ENCODE results near the gene NT5DC3.

NT5DC3 gene

GRCh38 chr12:103808239-103808880 lies 32.7 kb downstream of the NT5DC3 start:
- peaks cover 5% of the 10 kb centered on the region for H3K36me3 Mint-ChIP-seq (ENCODE audit: insufficient read depth)
- H3K9me3 Mint-ChIP-seq: no peaks in the 10 kb centered on the region
- DNase-seq (ENCODE audit: low spot score in 2 of 2): no peak
- ATAC-seq (replicated peaks; ENCODE audit: extremely low read depth, poor library complexity, severe bottlenecking): no peak
- H3K27me3 Mint-ChIP-seq: no peaks in the 10 kb centered on the region
- peaks cover 4% of the 10 kb centered on the region for H3K4me1 Mint-ChIP-seq
- H3K4me3 Mint-ChIP-seq: no peak overlapping the region
- no peak overlapping the region for H3K27ac Mint-ChIP-seq (ENCODE audit: low read depth)

GRCh38 chr12:103807561-103808238 lies 33.3 kb downstream of the NT5DC3 start:
- Mint-ChIP-seq H3K4me3 (no peak overlapping the region), H3K36me3 (ENCODE audit: insufficient read depth) (peaks cover 5% of the 10 kb centered on the region), H3K27me3 (no peaks in the 10 kb centered on the region), H3K9me3 (no peaks in the 10 kb centered on the region), H3K27ac (ENCODE audit: low read depth) (no peak overlapping the region), H3K4me1 (peaks cover 4% of the 10 kb centered on the region)
- DNase-seq (ENCODE audit: low spot score in 2 of 2) (no peak), ATAC-seq (replicated peaks; ENCODE audit: extremely low read depth, poor library complexity, severe bottlenecking) (no peak)

- H3K9me3 Mint-ChIP-seq: no peaks in the 10 kb centered on the region
- H3K27me3 Mint-ChIP-seq: no peaks in the 10 kb centered on the region
- ATAC-seq (replicated peaks; ENCODE audit: extremely low read depth, poor library complexity, severe bottlenecking) (no peak), DNase-seq (ENCODE audit: low spot score in 2 of 2) (no peak)
- peaks cover 5% of the 10 kb centered on the region for H3K36me3 Mint-ChIP-seq (ENCODE audit: insufficient read depth)
- H3K4me3 Mint-ChIP-seq: no peak overlapping the region
- no peak overlapping the region for H3K27ac Mint-ChIP-seq (ENCODE audit: low read depth)
- H3K4me1 Mint-ChIP-seq: peaks cover 4% of the 10 kb centered on the region
Observed at GRCh38 chr12:103806803-103807202, 34.2 kb downstream of the NT5DC3 start.

- Mint-ChIP-seq H3K27me3 (no peaks in the 10 kb centered on the region), H3K9me3 (no peaks in the 10 kb centered on the region), H3K36me3 (ENCODE audit: insufficient read depth) (peaks cover 5% of the 10 kb centered on the region), H3K4me3 (no peak overlapping the region), H3K4me1 (peaks cover 4% of the 10 kb centered on the region), H3K27ac (ENCODE audit: low read depth) (no peak overlapping the region)
- ATAC-seq (replicated peaks; ENCODE audit: extremely low read depth, poor library complexity, severe bottlenecking) (no peak), DNase-seq (ENCODE audit: low spot score in 2 of 2) (no peak)
Observed at GRCh38 chr12:103805655-103806360, 35.2 kb downstream of the NT5DC3 start.

GRCh38 chr12:103803847-103804246 lies 37.2 kb downstream of the NT5DC3 start:
- peaks cover 4% of the 10 kb centered on the region for H3K4me1 Mint-ChIP-seq
- H3K4me3 Mint-ChIP-seq: no peak overlapping the region
- H3K36me3 Mint-ChIP-seq (ENCODE audit: insufficient read depth): peaks cover 5% of the 10 kb centered on the region
- no peaks in the 10 kb centered on the region for H3K27me3 Mint-ChIP-seq
- ATAC-seq (replicated peaks; ENCODE audit: extremely low read depth, poor library complexity, severe bottlenecking) (no peak), DNase-seq (ENCODE audit: low spot score in 2 of 2) (no peak)
- H3K27ac Mint-ChIP-seq (ENCODE audit: low read depth): peak overlapping the region; percentile 5
- no peaks in the 10 kb centered on the region for H3K9me3 Mint-ChIP-seq

- H3K27me3 Mint-ChIP-seq: no peaks in the 10 kb centered on the region
- ATAC-seq (replicated peaks; ENCODE audit: extremely low read depth, poor library complexity, severe bottlenecking): no peak
- H3K4me3 Mint-ChIP-seq: no peak overlapping the region
- H3K27ac Mint-ChIP-seq (ENCODE audit: low read depth): no peak overlapping the region
- peaks cover 5% of the 10 kb centered on the region for H3K36me3 Mint-ChIP-seq (ENCODE audit: insufficient read depth)
- no peak for DNase-seq (ENCODE audit: low spot score in 2 of 2)
- H3K4me1 Mint-ChIP-seq: no peaks in the 10 kb centered on the region
- no peaks in the 10 kb centered on the region for H3K9me3 Mint-ChIP-seq
Observed at GRCh38 chr12:103802586-103802886, 38.5 kb downstream of the NT5DC3 start.

GRCh38 chr12:103801709-103802585 lies 39.1 kb downstream of the NT5DC3 start:
- no peak overlapping the region for H3K27ac Mint-ChIP-seq (ENCODE audit: low read depth)
- no peak for ATAC-seq (replicated peaks; ENCODE audit: extremely low read depth, poor library complexity, severe bottlenecking)
- H3K36me3 Mint-ChIP-seq (ENCODE audit: insufficient read depth): peaks cover 5% of the 10 kb centered on the region
- H3K4me3 Mint-ChIP-seq: no peak overlapping the region
- no peaks in the 10 kb centered on the region for H3K4me1 Mint-ChIP-seq
- H3K9me3 Mint-ChIP-seq: no peaks in the 10 kb centered on the region
- no peaks in the 10 kb centered on the region for H3K27me3 Mint-ChIP-seq
- no peak for DNase-seq (ENCODE audit: low spot score in 2 of 2)

- peaks cover 5% of the 10 kb centered on the region for H3K36me3 Mint-ChIP-seq (ENCODE audit: insufficient read depth)
- no peaks in the 10 kb centered on the region for H3K9me3 Mint-ChIP-seq
- H3K27ac Mint-ChIP-seq (ENCODE audit: low read depth): no peak overlapping the region
- H3K4me3 Mint-ChIP-seq: no peak overlapping the region
- no peaks in the 10 kb centered on the region for H3K4me1 Mint-ChIP-seq
- no peaks in the 10 kb centered on the region for H3K27me3 Mint-ChIP-seq
- ATAC-seq (replicated peaks; ENCODE audit: extremely low read depth, poor library complexity, severe bottlenecking): no peak
- no peak for DNase-seq (ENCODE audit: low spot score in 2 of 2)
Observed at GRCh38 chr12:103799857-103800771, 40.9 kb downstream of the NT5DC3 start.

- ATAC-seq (replicated peaks; ENCODE audit: extremely low read depth, poor library complexity, severe bottlenecking) (no peak), DNase-seq (ENCODE audit: low spot score in 2 of 2) (no peak)
- peaks cover 5% of the 10 kb centered on the region for H3K36me3 Mint-ChIP-seq (ENCODE audit: insufficient read depth)
- H3K27ac Mint-ChIP-seq (ENCODE audit: low read depth): no peak overlapping the region
- no peak overlapping the region for H3K4me3 Mint-ChIP-seq
- no peaks in the 10 kb centered on the region for H3K9me3 Mint-ChIP-seq
- H3K27me3 Mint-ChIP-seq: no peaks in the 10 kb centered on the region
- no peaks in the 10 kb centered on the region for H3K4me1 Mint-ChIP-seq
Observed at GRCh38 chr12:103799504-103799856, 41.6 kb downstream of the NT5DC3 start.

GRCh38 chr12:103798586-103798985 lies 42.4 kb downstream of the NT5DC3 start:
- Mint-ChIP-seq H3K9me3 (no peaks in the 10 kb centered on the region), H3K4me3 (no peak overlapping the region), H3K36me3 (ENCODE audit: insufficient read depth) (peaks cover 2% of the 10 kb centered on the region), H3K27me3 (no peaks in the 10 kb centered on the region), H3K27ac (ENCODE audit: low read depth) (no peak overlapping the region), H3K4me1 (no peaks in the 10 kb centered on the region)
- no peak for DNase-seq (ENCODE audit: low spot score in 2 of 2)
- no peak for ATAC-seq (replicated peaks; ENCODE audit: extremely low read depth, poor library complexity, severe bottlenecking)

- Mint-ChIP-seq H3K4me1 (no peaks in the 10 kb centered on the region), H3K9me3 (no peaks in the 10 kb centered on the region), H3K27me3 (no peaks in the 10 kb centered on the region), H3K27ac (ENCODE audit: low read depth) (no peak overlapping the region), H3K4me3 (no peak overlapping the region), H3K36me3 (ENCODE audit: insufficient read depth) (peaks cover 2% of the 10 kb centered on the region)
- DNase-seq (ENCODE audit: low spot score in 2 of 2): no peak
- ATAC-seq (replicated peaks; ENCODE audit: extremely low read depth, poor library complexity, severe bottlenecking): no peak
Observed at GRCh38 chr12:103794309-103795213, 46.5 kb downstream of the NT5DC3 start.
